Posterior cingulate gyrus (tissue), 11 donors: ENCODE results near the gene SRA1.
A peak's percentile ranks its signal among the peaks of the same experiment; 100 is the strongest.
"Not testable (repeated sequence)": the region's sequence is repeated elsewhere in the genome, so short reads cannot be mapped to it uniquely, and the experiment has no call there.

Experiments
- DNase-seq, 10 donors: peaks; one replicate each; pipeline versions ENCODE4 v3.0.0 to v3.0.0-alpha.2; 2020 to 2021; ENCODE audit warnings: mixed read lengths in 3 of 10
- intact Hi-C: fragments of 100-400 bp; cut with DNase I; formaldehyde crosslinking; loops from one replicate; pipeline ENCODE4 v1.15.1; 2023

SRA1 gene

DNA sequence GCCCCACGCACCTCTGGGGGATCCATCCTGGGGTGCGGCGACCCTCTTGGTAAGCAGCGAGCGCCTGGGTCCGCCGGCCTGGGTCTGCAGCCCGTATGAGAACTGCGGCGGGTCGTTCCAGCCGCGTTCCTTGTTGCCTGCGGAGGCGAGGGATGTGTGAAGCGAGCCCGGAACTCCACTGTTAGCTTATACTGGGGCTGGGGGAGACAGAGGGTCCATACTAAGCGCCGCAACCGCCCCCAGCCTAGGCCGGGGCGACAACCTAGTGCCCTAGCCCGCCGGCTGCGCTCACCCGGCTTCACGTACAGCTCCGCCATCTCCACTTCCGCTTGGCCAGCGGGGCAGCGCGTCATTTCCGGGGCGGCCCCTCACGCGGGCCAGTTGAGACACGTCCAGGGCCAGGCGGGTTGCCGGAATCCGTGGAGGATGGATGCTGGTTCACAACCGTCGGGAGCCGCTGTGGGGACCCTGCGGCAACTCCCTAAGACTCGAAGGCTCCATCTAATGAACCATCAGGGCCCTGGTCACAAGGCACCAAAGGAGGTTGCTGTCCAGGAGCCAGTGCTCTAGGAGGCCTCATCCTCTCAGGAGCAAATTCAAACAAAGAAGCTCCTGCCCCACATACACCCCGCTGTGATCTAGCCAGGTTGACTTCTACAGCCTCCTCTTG lies at the start of gene SRA1:
Gene SRA1, minus strand, starts transcription at position 338 of the 670 bp plus-strand sequence. Its CDS starts 21 bp downstream, at position 317.
- DNase-seq, result peak; percentile 93 to 99 (median 96)
- intact Hi-C loops, result no loop called here

DNA sequence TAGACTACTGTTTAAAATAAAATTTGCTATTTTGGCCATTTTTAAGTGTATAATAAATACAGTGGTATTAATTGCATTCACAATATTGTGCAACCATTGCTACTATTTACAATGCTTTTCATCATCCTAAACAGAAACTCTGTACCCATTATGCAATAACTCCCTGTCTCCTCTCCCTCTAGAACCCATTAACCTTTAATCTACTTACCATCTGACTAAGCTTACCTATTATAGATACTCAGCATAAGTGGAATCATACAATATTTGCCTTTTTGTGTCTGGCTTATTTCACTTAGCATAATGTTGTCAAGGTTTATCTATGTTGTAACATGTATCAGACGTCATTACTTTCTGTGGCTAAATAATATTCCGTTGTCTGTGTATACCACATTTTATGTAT lies 49.8 kb upstream of the SRA1 start:
- DNase-seq, result no peak
- intact Hi-C loops, result no loop called here

DNA sequence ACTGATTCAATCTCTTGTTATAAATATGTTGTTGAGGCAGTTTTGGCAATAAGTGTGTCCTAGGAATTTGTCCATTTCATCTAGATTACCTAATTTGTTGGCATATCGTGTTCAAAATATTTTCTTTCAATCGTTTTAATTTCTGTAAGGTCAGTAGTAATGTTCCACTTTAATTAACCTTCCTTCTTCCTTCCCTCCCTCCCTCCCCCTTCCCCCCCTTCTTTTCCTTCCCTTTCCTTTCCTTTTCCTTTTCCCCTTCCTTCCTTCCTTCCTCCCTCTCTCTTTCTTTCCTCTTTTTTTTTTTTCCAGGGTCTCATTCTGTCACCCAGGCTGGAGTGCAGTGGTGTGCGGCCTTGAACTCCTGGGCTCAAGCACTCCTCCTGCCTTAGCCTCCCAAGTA lies 48.6 kb upstream of the SRA1 start:
- no peak for DNase-seq
- intact Hi-C loops, result no loop called here

- intact Hi-C loops, result no loop called here
- DNase-seq, result no peak
Measured at GRCh38 chr5:140603734-140604133, 46.5 kb upstream of the SRA1 start.

- DNase-seq, intact Hi-C loops: not testable (repeated sequence)
Measured at GRCh38 chr5:140603446-140603698, 46.1 kb upstream of the SRA1 start.

DNA sequence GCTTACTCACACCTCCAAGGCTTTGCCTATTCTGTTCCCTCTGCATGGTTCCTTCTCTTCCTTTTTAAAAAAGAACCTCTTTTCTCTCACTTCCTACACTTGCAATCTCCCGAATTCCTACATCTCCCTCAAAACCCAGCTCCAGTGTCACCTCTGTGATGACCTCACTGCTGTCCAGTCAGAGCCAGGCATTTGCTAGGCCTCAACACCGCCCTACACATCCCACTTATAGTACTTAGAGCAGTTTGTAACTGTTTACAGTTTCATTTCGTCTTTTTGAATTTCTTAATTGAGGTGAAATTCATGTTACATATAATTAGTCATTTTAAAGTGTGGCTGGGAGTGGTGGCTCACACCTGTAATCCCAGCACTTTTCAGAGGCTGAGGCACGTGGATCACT lies 44.9 kb upstream of the SRA1 start:
- intact Hi-C loops, result no loop called here

DNA sequence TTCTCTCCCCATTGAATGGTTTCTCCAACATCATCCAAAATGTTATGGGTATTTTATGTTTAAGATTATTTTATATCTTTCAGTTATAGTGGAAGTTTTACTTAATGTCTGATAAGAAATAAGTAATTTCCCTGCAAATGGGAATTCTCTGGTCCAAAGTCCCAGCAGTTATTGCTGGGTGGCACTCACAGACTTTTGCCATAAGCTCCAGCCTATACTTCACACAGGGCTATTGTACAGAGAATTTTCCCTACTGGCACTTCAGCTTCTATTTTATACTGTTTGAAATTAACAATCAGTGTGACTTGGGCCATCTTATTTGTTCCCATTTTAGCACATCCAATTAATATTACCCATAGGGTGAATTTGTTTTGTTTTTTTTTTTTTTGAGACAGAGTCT lies 42.8 kb upstream of the SRA1 start:
- intact Hi-C loops, result no loop called here
- DNase-seq, result no peak

More for the DNA sequence above, 44.9 kb upstream of the SRA1 start:
- no peak for DNase-seq

GRCh38 chr5:140598836-140599235 lies 41.6 kb upstream of the SRA1 start:
- DNase-seq, result no peak

GRCh38 chr5:140596321-140596741 lies 39.1 kb upstream of the SRA1 start:
- no peak for DNase-seq
- intact Hi-C loops, result no loop called here

More at GRCh38 chr5:140598836-140599235, 41.6 kb upstream of the SRA1 start:
- intact Hi-C loops, result no loop called here

GRCh38 chr5:140595538-140596300 lies 38.4 kb upstream of the SRA1 start:
- DNase-seq, result peak in 3 of 10 donors; percentile 11 to 38 (median 29)

GRCh38 chr5:140594169-140594568 lies 36.9 kb upstream of the SRA1 start:
- intact Hi-C loops, result no loop called here
- no peak for DNase-seq

More at GRCh38 chr5:140595538-140596300, 38.4 kb upstream of the SRA1 start:
- intact Hi-C loops, result no loop called here

DNA sequence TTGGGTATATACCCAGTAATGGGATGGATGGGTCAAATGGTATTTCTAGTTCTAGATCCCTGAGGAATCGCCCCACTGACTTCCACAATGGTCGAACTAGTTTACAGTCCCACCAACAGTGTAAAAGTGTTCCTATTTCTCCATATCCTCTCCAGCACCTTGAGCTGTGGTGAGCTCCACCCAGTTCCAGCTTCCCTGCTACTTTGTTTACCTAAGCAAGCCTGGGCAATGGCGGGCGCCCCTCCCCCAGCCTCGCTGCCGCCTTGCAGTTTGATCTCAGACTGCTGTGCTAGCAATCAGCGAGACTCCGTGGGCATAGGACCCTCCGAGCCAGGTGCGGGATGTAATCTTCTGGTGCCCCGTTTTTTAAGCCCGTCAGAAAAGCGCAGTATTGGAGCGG lies 35.8 kb upstream of the SRA1 start:
- DNase-seq, intact Hi-C loops: not testable (repeated sequence)

GRCh38 chr5:140591747-140592372 lies 34.6 kb upstream of the SRA1 start:
- no peak for DNase-seq
- intact Hi-C loops, result no loop called here

DNA sequence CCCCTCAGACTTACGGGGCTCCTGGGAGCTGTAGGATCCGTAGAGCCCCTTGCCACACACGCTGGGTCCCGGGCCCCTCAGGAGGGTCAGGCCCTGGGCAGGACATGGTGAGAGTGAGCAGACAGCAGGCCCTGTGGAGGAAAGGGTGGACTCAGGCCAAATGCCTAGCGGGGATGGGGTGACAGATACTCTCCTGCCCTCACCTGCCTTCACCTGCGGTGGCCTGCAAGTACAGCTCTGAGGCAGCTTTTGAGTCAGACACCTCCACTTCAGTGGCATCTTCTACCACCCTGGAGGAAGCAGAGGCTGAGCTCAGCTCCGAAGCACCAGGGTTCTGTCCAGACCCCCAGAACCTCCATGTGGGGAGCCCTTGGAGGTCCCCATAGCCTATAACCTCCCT lies 33.6 kb upstream of the SRA1 start:
- no peak for DNase-seq
- intact Hi-C loops, result no loop called here

- intact Hi-C loops, result no loop called here
- DNase-seq, result no peak
Measured at GRCh38 chr5:140588311-140589070, 31.2 kb upstream of the SRA1 start.

- DNase-seq, result no peak
- intact Hi-C loops, result no loop called here
Measured at GRCh38 chr5:140587495-140587894, 30.2 kb upstream of the SRA1 start.

GRCh38 chr5:140579188-140579747 lies 22.0 kb upstream of the SRA1 start:
- intact Hi-C loops, result not testable (repeated sequence)

DNA sequence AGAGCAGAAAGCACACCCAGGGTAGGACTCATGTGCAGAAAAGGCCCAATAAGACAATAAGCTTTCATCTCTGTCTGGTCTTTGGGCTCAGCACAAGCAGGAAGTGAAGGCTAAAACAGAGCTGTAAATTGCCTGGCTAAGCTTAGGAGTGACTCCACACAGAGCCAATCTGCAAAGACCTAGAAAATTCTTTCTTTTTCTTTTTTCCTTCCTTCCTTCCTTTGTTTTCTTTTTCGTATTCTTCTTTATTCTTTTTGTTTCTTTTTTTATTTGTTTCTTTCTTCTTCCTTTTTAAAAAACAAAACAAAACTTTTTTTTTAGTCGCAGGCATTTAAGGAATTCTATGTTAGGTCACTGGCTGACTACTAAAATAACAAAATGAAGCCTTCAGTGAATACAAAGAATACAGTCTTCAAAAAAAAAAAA lies 19.5 kb upstream of the SRA1 start:
- intact Hi-C loops, result no loop called here
- DNase-seq, result no peak

More at GRCh38 chr5:140579188-140579747, 22.0 kb upstream of the SRA1 start:
- not testable (repeated sequence) for DNase-seq

DNA sequence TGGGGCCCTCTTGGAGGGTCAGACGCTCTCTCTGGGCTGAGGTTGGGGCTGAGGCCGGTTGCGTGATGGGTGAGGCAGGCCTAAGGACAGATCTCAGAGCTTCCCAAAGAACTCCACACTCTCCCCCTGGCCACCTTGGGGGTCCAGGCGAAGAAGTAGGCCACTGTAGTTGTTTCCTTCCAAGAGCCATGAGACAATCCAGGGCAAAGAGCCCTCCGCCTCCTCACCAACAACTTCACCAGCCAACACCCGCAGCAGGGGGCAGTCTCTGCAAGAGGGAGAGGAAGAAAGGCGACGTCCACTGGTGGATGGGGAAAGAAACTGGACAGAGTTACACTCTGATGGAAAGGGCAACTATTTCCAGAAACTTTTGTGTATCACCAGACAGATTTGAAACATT lies 18.0 kb upstream of the SRA1 start:
- DNase-seq, result peak in 7 of 10 donors; percentile 43 to 90 (median 53)
- intact Hi-C loops, result no loop called here

- intact Hi-C loops, result no loop called here
- no peak for DNase-seq
Measured at GRCh38 chr5:140574165-140574564, 16.9 kb upstream of the SRA1 start.
